HepG2 (cell line): ENCODE measurements around the gene AKT2. TPM values are rescaled to one million over a fixed set of nuclear protein-coding genes. Genes with fewer than 3 reads are reported as not detected.

ENCODE experiments used
- ATAC-seq: fragments of 200-7000 bp; cut with Tn5 transposase; 3 replicates; pipeline ENCODE4 v1.9.1; 2020; ENCODE audit warnings: mild to moderate bottlenecking, moderate library complexity
- BruUV-seq: library from RNA; stranded (reverse); fragments of 400-500 nt; replicated peaks from 2 replicates; lab custom pipeline; 2021; lab: Mats Ljungman, UMichigan
- CTCF ChIA-PET: fragments of 300-600 bp; formaldehyde crosslinking; extraction: SDS; loops from one replicate; lab custom pipeline; 2021; ENCODE audit warnings: low total read pairs, inconsistent platforms, low intra/inter-chr PET ratio; lab: Yijun Ruan, JAX
- POLR2A ChIA-PET: fragments of 350-600 bp; sonication (Branson Sonifier 250); formaldehyde crosslinking; loops from one replicate; lab custom pipeline; 2020; ENCODE audit warnings: antibody characterized with exemption, inconsistent platforms; lab: Yijun Ruan, JAX
- DNase-seq: peaks from one replicate; pipeline ENCODE4 v3.0.0-alpha.2; 2015; ENCODE audit warnings: low spot score
- FAIRE-seq: peaks from 3 replicates; lab custom pipeline; 2011; peaks lifted over from hg19 to GRCh38; lab: Jason Lieb, UNC
- H2AFZ ChIP-seq: one replicate; pipeline ENCODE4 v1.6.1; 2011; ENCODE audit warnings: low read length, inconsistent platforms
- H3K27ac ChIP-seq: fragments of 300-600 bp; 3 replicates; pipeline ENCODE4 v1.8.0; 2011; ENCODE audit warnings: mixed run types, mild to moderate bottlenecking, mixed read lengths, low read length, inconsistent platforms; ENCODE audit not compliant: insufficient read depth; ENCODE audit errors: extremely low read length
- H3K27me3 ChIP-seq, 2 experiments: fragments of 200-600 bp in 1 of 2; 2 replicates in 1 of 2; 3 replicates in 1 of 2; pipeline versions ENCODE4 v1.6.0 to v1.8.0; 2011; ENCODE audit warnings: low read length in 2 of 2, mild to moderate bottlenecking in 2 of 2, moderate library complexity in 2 of 2, inconsistent platforms in 1 of 2; ENCODE audit not compliant: insufficient read depth in 2 of 2, control insufficient read depth in 1 of 2
- H3K36me3 ChIP-seq, 2 experiments: fragments of 200-600 bp in 1 of 2; replicated peaks in 1 of 2; 2 replicates in 1 of 2; 3 replicates in 1 of 2; pipeline versions ENCODE4 v1.5.1 to v1.8.0; 2011; ENCODE audit warnings: low read length in 2 of 2, inconsistent platforms in 1 of 2; ENCODE audit not compliant: insufficient read depth in 2 of 2, control insufficient read depth in 1 of 2
- H3K4me1 ChIP-seq: 2 replicates; pipeline ENCODE4 v1.5.1; 2012; ENCODE audit warnings: low read length, inconsistent platforms; ENCODE audit not compliant: insufficient read depth
- H3K4me2 ChIP-seq: 2 replicates; pipeline ENCODE4 v1.6.0; 2011; ENCODE audit warnings: low read depth, low read length, inconsistent platforms
- H3K4me3 ChIP-seq, 3 experiments: fragments of 200-600 bp in 1 of 3; sonication (generic), shearing (Covaris generic) in 1 of 3; replicated peaks in 1 of 3; 2 replicates each; pipeline ENCODE4 v1.5.1; 2011 to 2016; ENCODE audit warnings: low read length in 3 of 3, inconsistent platforms in 2 of 3, low read depth in 2 of 3, mild to moderate bottlenecking in 2 of 3, control low read depth in 1 of 3, mixed read lengths in 1 of 3; ENCODE audit not compliant: insufficient read depth in 1 of 3
- H3K79me2 ChIP-seq: one replicate; pipeline ENCODE4 v1.6.1; 2011; ENCODE audit warnings: low read length, inconsistent platforms; ENCODE audit not compliant: insufficient read depth
- H3K9ac ChIP-seq: 2 replicates; pipeline ENCODE4 v1.6.0; 2011; ENCODE audit warnings: mild to moderate bottlenecking, low read depth, low read length, inconsistent platforms; ENCODE audit not compliant: insufficient read depth
- H3K9me3 ChIP-seq: 2 replicates; pipeline ENCODE4 v1.5.1; 2012; ENCODE audit warnings: mild to moderate bottlenecking, low read length
- H4K20me1 ChIP-seq: 2 replicates; pipeline ENCODE4 v1.6.0; 2011; ENCODE audit warnings: inconsistent platforms, mild to moderate bottlenecking, low read length, moderate library complexity; ENCODE audit not compliant: insufficient read depth
- BCL3 ChIP-seq: sonication (generic); formaldehyde crosslinking; IDR thresholded peaks from 2 replicates; pipeline ENCODE4 v1.5.1; 2020; ENCODE audit warnings: mild to moderate bottlenecking, missing genetic modification reagents, moderate library complexity
- HNRNPL ChIP-seq: fragments of 200-400 bp; formaldehyde crosslinking; IDR thresholded peaks from 2 replicates; pipeline ENCODE4 v1.6.1; 2017; ENCODE audit warnings: mild to moderate bottlenecking, low read depth, low read length
- KLF11 ChIP-seq: IDR thresholded peaks from 2 replicates; pipeline ENCODE4 v1.6.1; 2016; ENCODE audit warnings: missing compliant biosample characterization
- KLF15 ChIP-seq: sonication (generic); formaldehyde crosslinking; IDR thresholded peaks from 2 replicates; pipeline ENCODE4 v1.8.1; 2023; ENCODE audit warnings: borderline replicate concordance, mild to moderate bottlenecking, inconsistent platforms, missing genetic modification reagents, mixed read lengths
- NCOA1 ChIP-seq: sonication (generic); formaldehyde crosslinking; IDR thresholded peaks from 2 replicates; pipeline ENCODE4 v1.9.0; 2021; ENCODE audit warnings: missing genetic modification reagents
- ZBTB8A ChIP-seq: sonication (generic); formaldehyde crosslinking; IDR thresholded peaks from 2 replicates; pipeline ENCODE4 v1.4.0; 2020; ENCODE audit warnings: mild to moderate bottlenecking, low read depth, missing genetic modification reagents, borderline replicate concordance
- ZFP90 ChIP-seq: sonication (generic); formaldehyde crosslinking; IDR thresholded peaks from 2 replicates; pipeline ENCODE4 v1.8.0; 2022; ENCODE audit warnings: missing genetic modification reagents, mild to moderate bottlenecking, inconsistent platforms, borderline replicate concordance
- ZNF142 ChIP-seq: sonication (generic); formaldehyde crosslinking; IDR thresholded peaks from 2 replicates; pipeline ENCODE4 v1.4.0; 2020; ENCODE audit warnings: missing genetic modification reagents
- ZNF557 ChIP-seq: sonication (generic); formaldehyde crosslinking; IDR thresholded peaks from 2 replicates; pipeline ENCODE4 v1.4.0; 2020; ENCODE audit warnings: missing genetic modification reagents
- WGBS: methylation state at CpG from one replicate; pipeline ENCODE4 v1.1.6; 2017; ENCODE audit warnings: low lambda C conversion rate; 5-methylcytosine and 5-hydroxymethylcytosine counted together
- in situ Hi-C: cut with HindIII; loops from 2 replicates; pipeline ENCODE4 v1.10.0; 2017; ENCODE audit warnings: low pct_unique_long_range_greater_than_20kb; ENCODE audit not compliant: extremely low pct_ligation_motif_present
- intact Hi-C: fragments of 100-400 bp; cut with micrococcal nuclease; formaldehyde crosslinking; loops from one replicate; pipeline ENCODE4 v1.10.0; 2022; ENCODE audit not compliant: unreplicated experiment
- polyA plus RNA-seq, 8 experiments: library from polyadenylated mRNA; depleted of rRNA in 3 of 8; stranded (reverse) in 7 of 8; unstranded in 1 of 8; fragments of >200 nt; fragmentation: Illumina TruSeq in 4 of 8; extraction: Trizol in 4 of 8; gene quantifications; 2 replicates each; pipeline versions ENCODE4 v1.2.1 to v1.2.3, GENCODE V29; 2011 to 2016; ENCODE audit warnings: low read depth in 4 of 8, missing spikeins in 1 of 8, mixed read lengths in 1 of 8; ENCODE audit not compliant: insufficient read depth in 1 of 8
- total RNA-seq, 5 experiments: library from RNA; depleted of rRNA; stranded (reverse); fragments of >200 nt; fragmentation: Illumina TruSeq; extraction: Trizol; gene quantifications; 2 replicates each; pipeline ENCODE4 v1.2.3, GENCODE V29; 2016; ENCODE audit warnings: low read depth in 1 of 5

AKT2 gene
- total and polyA plus RNA-seq, 2 of the 13 experiments (the other 11 are each of a cell fraction or from before 2014, with no cell fraction given) = 82.1 to 173 TPM

- ATAC-seq (no peak), DNase-seq (no peak)
- H3K79me2 ChIP-seq = peaks cover 8% of the 10 kb centered on the region
- no peak overlapping the region for H3K4me3 ChIP-seq
- peaks cover 15% of the 10 kb centered on the region; the same call in 1 of the 2 replicates for H3K4me1 ChIP-seq
- in situ Hi-C loops = loop anchor here (5.0 kb wide), 1 partner anchor 37 kb away; no protein-coding TSS in a partner anchor
- no peak overlapping the region for H3K9ac ChIP-seq
- H2AFZ ChIP-seq = no peak overlapping the region
- H4K20me1 ChIP-seq = no peaks in the 10 kb centered on the region
- no TSS peak for BruUV-seq
- CTCF ChIA-PET = no interaction called here
- intact Hi-C loops = no loop called here
- peaks cover 11 to 52% of the 10 kb centered on the region in 2 experiments; a peak in 4 of 5 replicates for H3K36me3 ChIP-seq
- WGBS = over 99% methylated on average over 5 of the region's 9 CpGs
- TF ChIP-seq HNRNPL (0 out of 2 replicates have a peak, but pooled peaks have one; percentile 14), ZFP90 (CRISPR knock-in tag) (no peak), KLF11 (CRISPR knock-in tag) (no peak)
- TF ChIP-seq, all 625 proteins: peak for 1
- no peak for FAIRE-seq
- POLR2A ChIA-PET = no interaction called here
- no peak overlapping the region for H3K27ac ChIP-seq
- no peaks in the 10 kb centered on the region for H3K27me3 ChIP-seq
- H3K9me3 ChIP-seq = no peaks in the 10 kb centered on the region
- H3K4me2 ChIP-seq = no peak overlapping the region
These were observed 39.5 kb downstream of the AKT2 start for GRCh38 chr19:40245506-40246128.

- peaks cover 8% of the 10 kb centered on the region; the same call in 1 of the 2 replicates for H3K4me1 ChIP-seq
- in situ Hi-C loops (loop anchor here (5.0 kb wide), 1 partner anchor 38 kb away; no protein-coding TSS in a partner anchor), intact Hi-C loops (no loop called here)
- no TSS peak for BruUV-seq
- H3K4me2 ChIP-seq = no peak overlapping the region
- ChIA-PET POLR2A (no interaction called here), CTCF (no interaction called here)
- no peak overlapping the region for H3K4me3 ChIP-seq
- no peaks in the 10 kb centered on the region for H3K9me3 ChIP-seq
- no peak overlapping the region for H3K9ac ChIP-seq
- H3K27ac ChIP-seq = no peak overlapping the region
- DNase-seq (no peak), FAIRE-seq (no peak), ATAC-seq (no peak)
- H3K27me3 ChIP-seq = no peaks in the 10 kb centered on the region
- H3K36me3 ChIP-seq = peaks cover 11 to 56% of the 10 kb centered on the region in 2 experiments
- H2AFZ ChIP-seq = no peak overlapping the region
- WGBS = 96% methylated on average over 12 of the region's 12 CpGs
- no peaks in the 10 kb centered on the region for H4K20me1 ChIP-seq
- peaks cover 8% of the 10 kb centered on the region for H3K79me2 ChIP-seq
- TF ChIP-seq ZNF557 = no peak
- TF ChIP-seq ZNF142 (CRISPR knock-in tag) = no peak
- no peak for TF ChIP-seq NCOA1 (CRISPR knock-in tag)
- no peak for TF ChIP-seq KLF15 (CRISPR knock-in tag)
- TF ChIP-seq BCL3 (CRISPR knock-in tag) = no peak
- no peak for TF ChIP-seq ZBTB8A (CRISPR knock-in tag)
These were observed 40.4 kb downstream of the AKT2 start for GRCh38 chr19:40244579-40245317.
